ENCODE results near the gene GGTA1.
A peak's percentile ranks its signal among the peaks of the same experiment; 100 is the strongest.
"Not testable (repeated sequence)": the region's sequence is repeated elsewhere in the genome, so short reads cannot be mapped to it uniquely, and the experiment has no call there.

GGTA1 gene

DNA sequence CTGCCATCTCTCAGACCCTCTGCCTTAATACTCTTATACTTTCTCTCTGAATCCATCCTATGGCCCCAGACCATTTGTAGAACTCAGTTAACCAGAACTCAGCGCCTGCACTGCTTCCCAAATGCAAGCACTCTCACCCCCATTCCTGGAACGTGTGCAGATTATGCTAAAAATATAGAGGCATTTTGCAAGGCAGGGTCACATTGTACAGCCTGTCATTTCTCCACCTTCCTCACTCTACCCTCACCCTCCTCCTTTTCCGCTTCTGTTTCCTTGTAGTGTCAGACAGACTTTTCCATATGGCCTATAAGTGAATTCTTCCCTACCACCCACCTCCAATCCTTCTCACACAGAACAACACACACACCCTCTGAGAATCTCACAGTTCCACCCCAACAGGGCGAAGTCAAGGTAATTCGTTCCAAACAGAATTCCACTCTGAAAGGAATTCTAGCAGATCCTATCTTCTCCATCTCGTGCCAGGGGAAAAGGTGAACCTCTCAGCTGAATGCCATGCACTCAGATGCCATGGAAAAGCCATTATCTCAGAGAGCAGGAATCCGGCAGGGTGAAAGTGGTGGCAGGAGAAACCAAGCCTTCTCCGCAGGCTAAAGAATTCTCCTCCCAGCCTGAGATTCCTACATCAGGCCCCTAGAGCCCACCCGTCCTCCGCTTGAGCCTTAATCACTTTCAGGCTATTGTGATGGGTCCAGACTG is 25.3 kb downstream of the GGTA1 start:
- no peak for DNase-seq (ENCODE audit: low spot score)
- TF ChIP-seq, protein P1, sequence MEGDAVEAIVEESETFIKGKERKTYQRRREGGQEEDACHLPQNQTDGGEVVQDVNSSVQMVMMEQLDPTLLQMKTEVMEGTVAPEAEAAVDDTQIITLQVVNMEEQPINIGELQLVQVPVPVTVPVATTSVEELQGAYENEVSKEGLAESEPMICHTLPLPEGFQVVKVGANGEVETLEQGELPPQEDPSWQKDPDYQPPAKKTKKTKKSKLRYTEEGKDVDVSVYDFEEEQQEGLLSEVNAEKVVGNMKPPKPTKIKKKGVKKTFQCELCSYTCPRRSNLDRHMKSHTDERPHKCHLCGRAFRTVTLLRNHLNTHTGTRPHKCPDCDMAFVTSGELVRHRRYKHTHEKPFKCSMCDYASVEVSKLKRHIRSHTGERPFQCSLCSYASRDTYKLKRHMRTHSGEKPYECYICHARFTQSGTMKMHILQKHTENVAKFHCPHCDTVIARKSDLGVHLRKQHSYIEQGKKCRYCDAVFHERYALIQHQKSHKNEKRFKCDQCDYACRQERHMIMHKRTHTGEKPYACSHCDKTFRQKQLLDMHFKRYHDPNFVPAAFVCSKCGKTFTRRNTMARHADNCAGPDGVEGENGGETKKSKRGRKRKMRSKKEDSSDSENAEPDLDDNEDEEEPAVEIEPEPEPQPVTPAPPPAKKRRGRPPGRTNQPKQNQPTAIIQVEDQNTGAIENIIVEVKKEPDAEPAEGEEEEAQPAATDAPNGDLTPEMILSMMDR (IDR thresholded peaks at IDR 0.05; ENCODE audit: extremely low read depth, missing control alignments) = no peak

- DNase-seq (ENCODE audit: low spot score) = no peak
- TF ChIP-seq, protein P1 (IDR thresholded peaks at IDR 0.05; ENCODE audit: extremely low read depth, missing control alignments) = no peak
These were observed 26.4 kb downstream of the GGTA1 start for GRCh38 chr9:121473229-121473628.

DNA sequence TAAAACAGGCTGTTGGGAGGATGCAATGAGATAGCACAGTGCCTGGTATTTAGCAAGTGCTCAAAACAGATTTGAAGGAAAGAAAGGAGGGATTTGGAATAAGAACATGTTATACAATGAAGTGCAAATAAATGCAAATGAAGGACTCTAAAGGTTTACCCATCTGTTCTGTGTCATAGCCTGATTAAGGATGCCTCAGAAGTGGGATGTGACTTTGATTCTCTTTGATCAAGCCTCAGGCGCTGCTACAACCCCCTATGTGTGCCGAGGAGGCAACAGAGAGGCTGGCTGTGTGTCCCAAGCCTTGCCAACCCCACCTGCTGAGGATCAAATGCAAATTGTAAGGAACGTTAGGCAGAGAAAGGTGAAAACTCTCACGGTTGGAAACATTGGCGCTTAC is 27.2 kb downstream of the GGTA1 start:
- DNase-seq (ENCODE audit: low spot score) = no peak
- TF ChIP-seq, protein P1 (IDR thresholded peaks at IDR 0.05; ENCODE audit: extremely low read depth, missing control alignments) = no peak

- TF ChIP-seq, protein P1 (IDR thresholded peaks at IDR 0.05; ENCODE audit: extremely low read depth, missing control alignments) = no peak
- DNase-seq (ENCODE audit: low spot score) = no peak
These were observed 33.5 kb downstream of the GGTA1 start for GRCh38 chr9:121466142-121466541.

- DNase-seq (ENCODE audit: low spot score) = no peak
- TF ChIP-seq, protein P1 (IDR thresholded peaks at IDR 0.05; ENCODE audit: extremely low read depth, missing control alignments) = no peak
These were observed 34.7 kb downstream of the GGTA1 start for GRCh38 chr9:121464968-121465367.

DNA sequence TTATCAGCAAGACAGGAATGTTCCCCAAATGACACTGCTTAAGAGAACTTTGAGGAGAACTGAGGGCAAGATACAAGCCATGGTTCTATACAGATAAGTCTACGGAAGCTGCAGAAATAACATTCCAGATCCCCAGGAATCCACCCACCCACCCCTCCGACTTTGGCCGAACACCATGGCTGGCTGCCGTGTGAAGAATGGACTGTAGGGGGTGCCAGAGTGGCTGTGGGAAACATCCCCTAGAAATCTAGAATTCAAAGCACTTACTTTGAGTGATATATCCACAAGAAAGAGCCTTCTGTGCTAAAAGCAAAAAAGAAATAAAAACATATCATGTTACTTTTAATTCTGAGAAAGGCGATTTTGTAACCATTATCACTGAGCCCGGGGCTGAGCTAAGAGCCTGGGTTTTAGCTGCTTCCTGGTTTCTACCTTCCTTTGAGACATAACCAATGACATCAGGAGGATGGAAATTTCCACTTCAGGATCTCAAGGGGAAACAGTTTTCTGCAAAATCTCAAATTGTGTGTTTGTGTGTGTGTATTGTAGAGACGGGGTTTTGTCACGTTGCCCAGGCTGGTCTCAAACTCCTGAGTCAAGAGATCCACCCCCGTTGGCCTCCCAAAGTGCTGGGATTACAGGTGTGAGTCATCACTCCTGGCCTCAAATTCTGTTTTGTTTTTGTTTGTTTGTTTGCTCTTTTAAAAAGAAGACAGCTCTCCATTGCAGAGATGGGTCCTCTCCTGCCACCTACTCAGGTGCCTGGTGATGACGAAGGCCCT is 36.4 kb downstream of the GGTA1 start:
- peak; percentile 26 for DNase-seq (ENCODE audit: low spot score)
- TF ChIP-seq, protein P1 (IDR thresholded peaks at IDR 0.05; ENCODE audit: extremely low read depth, missing control alignments) = peak; percentile 20

- TF ChIP-seq, protein P1 (IDR thresholded peaks at IDR 0.05; ENCODE audit: extremely low read depth, missing control alignments) = no peak
- no peak for DNase-seq (ENCODE audit: low spot score)
These were observed 40.1 kb downstream of the GGTA1 start for GRCh38 chr9:121459513-121459912.

DNA sequence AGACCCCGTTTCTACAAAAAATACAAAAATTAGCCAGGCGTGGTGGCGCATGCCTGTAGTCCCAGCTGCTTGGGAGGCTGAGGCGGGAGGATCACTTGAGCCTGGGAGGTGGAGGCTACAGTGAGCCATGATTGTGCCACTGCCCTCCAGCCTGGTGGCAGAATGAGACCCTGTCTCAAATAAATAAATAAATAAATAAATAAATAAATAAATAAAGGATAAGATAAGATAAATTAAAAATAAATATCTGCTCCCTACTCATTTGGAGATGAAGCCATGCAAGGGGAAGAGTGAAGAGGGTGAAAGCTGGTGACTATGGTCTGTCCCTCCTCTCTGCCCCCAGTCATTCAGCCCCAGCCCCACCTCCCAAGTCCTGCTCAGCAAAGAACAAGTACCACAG is 41.2 kb downstream of the GGTA1 start:
- not testable (repeated sequence) for DNase-seq (ENCODE audit: low spot score)
